SIG-M5 (cell line): ENCODE results near the gene SLITRK1.

ENCODE experiments used
- DNase-seq: peaks from one replicate; lab custom pipeline; 2025; lab: John Stamatoyannopoulos, UW

SLITRK1 gene

GRCh38 chr13:83867708-83868107 is 14.6 kb downstream of the SLITRK1 start:
- no peak for DNase-seq

- DNase-seq: no peak
These were observed 16.8 kb downstream of the SLITRK1 start for GRCh38 chr13:83865161-83866137.

- DNase-seq: no peak
These were observed 28.5 kb downstream of the SLITRK1 start for GRCh38 chr13:83853771-83854170.

- no peak for DNase-seq
These were observed 37.2 kb downstream of the SLITRK1 start for GRCh38 chr13:83845106-83845505.

GRCh38 chr13:83839146-83839545 is 43.1 kb downstream of the SLITRK1 start:
- no peak for DNase-seq

DNA sequence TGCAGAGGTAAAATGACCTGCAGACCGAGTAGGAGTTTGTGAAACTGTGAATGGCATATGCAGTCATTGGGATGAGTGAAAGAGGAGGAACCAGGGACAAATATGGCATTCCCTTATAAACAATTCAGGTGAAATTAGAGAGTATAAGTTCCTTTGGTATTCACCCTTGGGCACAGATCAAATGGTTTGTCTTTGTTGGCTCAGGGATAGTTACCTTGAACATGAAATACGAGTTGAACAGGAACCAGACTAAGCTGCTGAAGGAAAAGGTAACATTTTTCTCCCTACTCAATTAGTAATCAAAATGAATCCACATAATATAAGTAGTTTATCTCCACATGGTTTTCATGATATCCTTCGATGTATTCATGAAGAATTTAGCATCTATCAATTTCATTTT is 50.5 kb downstream of the SLITRK1 start:
- no peak for DNase-seq

DNA sequence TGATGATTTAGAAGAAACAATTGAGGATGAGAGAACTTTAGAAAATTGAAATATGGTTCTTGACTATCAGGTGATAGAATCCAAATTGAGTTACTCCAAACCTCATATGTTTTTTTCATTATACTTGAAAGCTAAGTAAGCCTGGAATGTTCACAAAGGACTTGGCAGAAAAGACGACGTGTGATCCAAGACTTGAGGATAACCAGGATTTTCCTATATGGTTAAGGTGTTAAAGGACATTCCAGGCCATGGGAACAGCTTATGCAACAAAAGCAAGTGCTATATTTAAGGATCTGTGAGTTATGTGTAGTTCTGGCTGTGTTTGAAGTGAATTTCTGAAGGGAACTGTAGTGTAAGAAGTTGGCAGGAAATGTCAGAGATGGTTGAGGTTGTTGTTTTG is 52.5 kb downstream of the SLITRK1 start:
- no peak for DNase-seq

GRCh38 chr13:83827338-83827737 is 54.9 kb downstream of the SLITRK1 start:
- DNase-seq: no peak
